ENCODE data around the gene KCTD21. TPM values are rescaled to one million over a fixed set of nuclear protein-coding genes. Genes with fewer than 3 reads are reported as not detected.
"Not testable (repeated sequence)": the region's sequence is repeated elsewhere in the genome, so short reads cannot be mapped to it uniquely, and the experiment has no call there.

The KCTD21 gene
- total and polyA plus RNA-seq, 2 of the 4 experiments (the other 2 are of a cell fraction), result 12.2 to 12.5 TPM

DNA sequence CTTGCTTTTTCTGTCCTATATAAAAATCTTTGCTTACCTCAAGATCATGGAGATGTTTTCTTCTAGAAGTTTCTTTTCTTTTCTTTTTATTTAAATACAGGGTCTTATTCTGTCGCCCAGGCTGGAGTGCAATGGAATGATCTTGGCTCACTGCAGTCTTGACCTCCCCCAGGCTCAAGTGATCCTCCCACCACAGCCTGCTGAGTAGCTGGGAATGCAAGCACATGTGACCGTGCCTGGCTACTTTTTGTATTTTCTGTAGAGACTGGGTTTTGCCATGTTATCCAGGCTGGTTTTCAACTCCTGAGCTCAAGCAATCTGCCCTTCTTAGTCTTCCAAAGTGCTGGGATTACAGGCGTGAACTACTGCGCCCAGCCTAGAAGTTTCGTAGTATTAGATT lies 45.6 kb upstream of the KCTD21 start:
- 0 out of 2 replicates have a peak, but pooled peaks cover 7% of the 10 kb centered on the region for H4K20me1 ChIP-seq (ENCODE audit: insufficient read depth, low read length)
- H3K27me3 ChIP-seq (ENCODE audit: control insufficient read depth, insufficient read depth, low read length), result no peaks in the 10 kb centered on the region
- H4K5ac ChIP-seq (ENCODE audit: low read depth, low read length), result no peak overlapping the region
- CTCF ChIA-PET, result no interaction called here
- H3K9me1 ChIP-seq (ENCODE audit: insufficient read depth, low read length), result peaks cover 11% of the 10 kb centered on the region
- H2AFZ ChIP-seq (replicated peaks; ENCODE audit: low read length, poor library complexity), result no peak overlapping the region
- no peak overlapping the region for H4K8ac ChIP-seq (ENCODE audit: low read depth in 2 of 2, low read length in 2 of 2)
- no peak overlapping the region for H2BK15ac ChIP-seq (ENCODE audit: low read depth, low read length)
- H3K56ac ChIP-seq (ENCODE audit: extremely low read depth, insufficient read depth, low read length), result no peak overlapping the region
- H3K4me3 ChIP-seq (ENCODE audit: insufficient read depth, low read depth, low read length), result no peak overlapping the region
- DNase-seq, result no peak
- H3K4me1 ChIP-seq (ENCODE audit: control insufficient read depth, insufficient read depth, low read length), result peaks cover 10% of the 10 kb centered on the region
- peaks cover 0 to 10% of the 10 kb centered on the region in 2 experiments; a peak in 2 of 4 replicates for H3K79me1 ChIP-seq (ENCODE audit: low read depth in 1 of 2, low read length in 2 of 2)
- no peak overlapping the region for H3K14ac ChIP-seq (replicated peaks; ENCODE audit: low read depth, low read length)
- no peak overlapping the region for H2BK5ac ChIP-seq (ENCODE audit: low read depth, low read length, poor library complexity, severe bottlenecking)
- H3K4me2 ChIP-seq (ENCODE audit: low read depth, low read length), result no peak overlapping the region
- H3K9me3 ChIP-seq (ENCODE audit: control insufficient read depth, insufficient read depth, low read length), result no peaks in the 10 kb centered on the region
- intact Hi-C loops (cut with micrococcal nuclease) (no loop called here), in situ Hi-C loops (cut with MboI; ENCODE audit: low sequenced_read_pairs) (no loop called here), dilution Hi-C loops (cut with HindIII; ENCODE audit: low sequenced_read_pairs, unreplicated experiment) (no loop called here)
- H2AK5ac ChIP-seq (ENCODE audit: low read depth, low read length), result no peak overlapping the region
- no TSS peak for BruUV-seq (replicated peaks)
- no peak overlapping the region for H3K27ac ChIP-seq (ENCODE audit: insufficient read depth, low read length)
- H3K36me3 ChIP-seq (ENCODE audit: control insufficient read depth, insufficient read depth, low read length), result 0 out of 2 replicates have a peak, but pooled peaks cover 2% of the 10 kb centered on the region
- no peak for ATAC-seq (ENCODE audit: low read depth)
- H3K23ac ChIP-seq (ENCODE audit: low read depth, low read length), result no peak overlapping the region
- no CpG with 5 or more reads among the region's 5 CpGs for WGBS, 2 experiments (ENCODE audit: extremely low coverage in 2 of 2, insufficient read length in 1 of 2)
- H2AK9ac ChIP-seq (replicated peaks; ENCODE audit: low read depth, low read length, poor library complexity), result no peak overlapping the region
- no peak overlapping the region for H3K18ac ChIP-seq (ENCODE audit: low read depth, low read length)
- TF ChIP-seq CEBPB (IDR thresholded peaks at IDR 0.05; ENCODE audit: low read depth, low read length) (no peak), MAFK (IDR thresholded peaks at IDR 0.05; ENCODE audit: low read depth, low read length) (no peak)
- TF ChIP-seq, protein P1, sequence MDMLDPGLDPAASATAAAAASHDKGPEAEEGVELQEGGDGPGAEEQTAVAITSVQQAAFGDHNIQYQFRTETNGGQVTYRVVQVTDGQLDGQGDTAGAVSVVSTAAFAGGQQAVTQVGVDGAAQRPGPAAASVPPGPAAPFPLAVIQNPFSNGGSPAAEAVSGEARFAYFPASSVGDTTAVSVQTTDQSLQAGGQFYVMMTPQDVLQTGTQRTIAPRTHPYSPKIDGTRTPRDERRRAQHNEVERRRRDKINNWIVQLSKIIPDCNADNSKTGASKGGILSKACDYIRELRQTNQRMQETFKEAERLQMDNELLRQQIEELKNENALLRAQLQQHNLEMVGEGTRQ (IDR thresholded peaks at IDR 0.05; ENCODE audit: low read depth, low read length), result no peak
- TF ChIP-seq, protein P2, sequence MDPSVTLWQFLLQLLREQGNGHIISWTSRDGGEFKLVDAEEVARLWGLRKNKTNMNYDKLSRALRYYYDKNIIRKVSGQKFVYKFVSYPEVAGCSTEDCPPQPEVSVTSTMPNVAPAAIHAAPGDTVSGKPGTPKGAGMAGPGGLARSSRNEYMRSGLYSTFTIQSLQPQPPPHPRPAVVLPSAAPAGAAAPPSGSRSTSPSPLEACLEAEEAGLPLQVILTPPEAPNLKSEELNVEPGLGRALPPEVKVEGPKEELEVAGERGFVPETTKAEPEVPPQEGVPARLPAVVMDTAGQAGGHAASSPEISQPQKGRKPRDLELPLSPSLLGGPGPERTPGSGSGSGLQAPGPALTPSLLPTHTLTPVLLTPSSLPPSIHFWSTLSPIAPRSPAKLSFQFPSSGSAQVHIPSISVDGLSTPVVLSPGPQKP (IDR thresholded peaks at IDR 0.05; ENCODE audit: borderline replicate concordance, low read depth, low read length), result no peak
- no peak overlapping the region for H2BK20ac ChIP-seq (ENCODE audit: low read depth, low read length)
- POLR2A ChIA-PET (ENCODE audit: unreplicated experiment), result no interaction called here
- no peak overlapping the region for H2BK120ac ChIP-seq (ENCODE audit: low read depth, low read length)
- no peak overlapping the region for H3K9ac ChIP-seq (ENCODE audit: low read depth, low read length)
- H4K91ac ChIP-seq (ENCODE audit: insufficient read depth, low read depth, low read length), result no peak overlapping the region
- no peak overlapping the region for H3K4ac ChIP-seq (ENCODE audit: low read depth, low read length)

DNA sequence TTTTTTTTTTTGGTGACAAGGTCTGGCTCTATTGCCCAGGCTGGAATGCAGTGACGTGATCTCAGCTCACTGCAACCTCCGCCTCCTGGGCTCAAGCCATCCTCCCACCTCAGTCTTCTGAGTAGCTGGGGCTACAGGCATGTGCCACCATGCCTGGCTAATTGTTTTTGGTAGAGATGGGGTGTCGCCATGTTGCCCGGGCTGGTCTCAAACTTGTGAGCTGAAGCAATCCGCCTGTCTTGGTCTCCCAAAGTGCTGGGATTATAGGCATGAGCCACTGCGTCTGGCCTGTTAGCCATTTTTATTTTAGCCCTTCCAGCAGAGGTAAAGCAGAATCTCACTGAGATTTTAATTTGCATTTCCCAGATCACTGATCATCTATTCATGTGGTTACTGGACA lies 44.6 kb upstream of the KCTD21 start:
- H4K91ac ChIP-seq (ENCODE audit: insufficient read depth, low read depth, low read length); H3K36me3 ChIP-seq (ENCODE audit: control insufficient read depth, insufficient read depth, low read length); H2BK15ac ChIP-seq (ENCODE audit: low read depth, low read length); H2AK5ac ChIP-seq (ENCODE audit: low read depth, low read length); H3K18ac ChIP-seq (ENCODE audit: low read depth, low read length); BruUV-seq (replicated peaks); in situ Hi-C loops (cut with MboI; ENCODE audit: low sequenced_read_pairs); H3K23ac ChIP-seq (ENCODE audit: low read depth, low read length); intact Hi-C loops (cut with micrococcal nuclease); H2AFZ ChIP-seq (replicated peaks; ENCODE audit: low read length, poor library complexity); H3K9ac ChIP-seq (ENCODE audit: low read depth, low read length); H2AK9ac ChIP-seq (replicated peaks; ENCODE audit: low read depth, low read length, poor library complexity); CTCF ChIA-PET; H4K5ac ChIP-seq (ENCODE audit: low read depth, low read length); DNase-seq; H3K14ac ChIP-seq (replicated peaks; ENCODE audit: low read depth, low read length); H2BK20ac ChIP-seq (ENCODE audit: low read depth, low read length); H3K27ac ChIP-seq (ENCODE audit: insufficient read depth, low read length); H3K9me3 ChIP-seq (ENCODE audit: control insufficient read depth, insufficient read depth, low read length); H4K8ac ChIP-seq (ENCODE audit: low read depth in 2 of 2, low read length in 2 of 2); H3K4me2 ChIP-seq (ENCODE audit: low read depth, low read length); POLR2A ChIA-PET (ENCODE audit: unreplicated experiment); H3K27me3 ChIP-seq (ENCODE audit: control insufficient read depth, insufficient read depth, low read length); H3K4me3 ChIP-seq (ENCODE audit: insufficient read depth, low read depth, low read length); dilution Hi-C loops (cut with HindIII; ENCODE audit: low sequenced_read_pairs, unreplicated experiment); H2BK120ac ChIP-seq (ENCODE audit: low read depth, low read length); H3K56ac ChIP-seq (ENCODE audit: extremely low read depth, insufficient read depth, low read length); H2BK5ac ChIP-seq (ENCODE audit: low read depth, low read length, poor library complexity, severe bottlenecking); H3K4ac ChIP-seq (ENCODE audit: low read depth, low read length); ATAC-seq (ENCODE audit: low read depth): not testable (repeated sequence)
- Histone ChIP-seq H3K79me1 (ENCODE audit: low read depth in 1 of 2, low read length in 2 of 2) (peaks cover 0 to 13% of the 10 kb centered on the region in 2 experiments; a peak in 3 of 4 replicates), H3K4me1 (ENCODE audit: control insufficient read depth, insufficient read depth, low read length) (peaks cover 11% of the 10 kb centered on the region), H4K20me1 (ENCODE audit: insufficient read depth, low read length) (peaks cover 11% of the 10 kb centered on the region; the same call in 1 of the 2 replicates), H3K9me1 (ENCODE audit: insufficient read depth, low read length) (peaks cover 14% of the 10 kb centered on the region)
- WGBS, 2 experiments (ENCODE audit: extremely low coverage in 2 of 2, insufficient read length in 1 of 2), result 100% methylated on average over 2 of the region's 6 CpGs; no CpG with 5 or more reads in 1 of the 2 experiments
